Measurements from ENCODE around the gene CLSTN2. TPM values are rescaled to one million over a fixed set of nuclear protein-coding genes. Genes with fewer than 3 reads are reported as not detected.

Gene CLSTN2
- total RNA-seq, 1 donor from 2014 or later = 3.9 TPM

- no peak for DNase-seq (ENCODE audit: low spot score)
- intact Hi-C loops (cut with DNase I) = no loop called here
These were observed 634.0 kb downstream of the CLSTN2 start for GRCh38 chr3:140568842-140569520.

- DNase-seq (ENCODE audit: low spot score) = no peak
- intact Hi-C loops (cut with DNase I) = no loop called here
These were observed 635.6 kb downstream of the CLSTN2 start for GRCh38 chr3:140570602-140571001.

GRCh38 chr3:140571836-140572235 is 636.9 kb downstream of the CLSTN2 start:
- DNase-seq (ENCODE audit: low spot score) = no peak
- intact Hi-C loops (cut with DNase I) = no loop called here

GRCh38 chr3:140572334-140572733 is 637.3 kb downstream of the CLSTN2 start:
- intact Hi-C loops (cut with DNase I) = no loop called here
- no peak for DNase-seq (ENCODE audit: low spot score)

- intact Hi-C loops (cut with DNase I) = no loop called here
- DNase-seq (ENCODE audit: low spot score) = no peak
These were observed 638.0 kb downstream of the CLSTN2 start for GRCh38 chr3:140573011-140573410.

- intact Hi-C loops (cut with DNase I) = no loop called here
- DNase-seq (ENCODE audit: low spot score) = no peak
These were observed 639.4 kb downstream of the CLSTN2 start for GRCh38 chr3:140574375-140574774.

- intact Hi-C loops (cut with DNase I) = no loop called here
These were observed 641.5 kb downstream of the CLSTN2 start for GRCh38 chr3:140576449-140576848.

GRCh38 chr3:140577911-140578310 is 642.9 kb downstream of the CLSTN2 start:
- intact Hi-C loops (cut with DNase I) = no loop called here

More at GRCh38 chr3:140576449-140576848, 641.5 kb downstream of the CLSTN2 start:
- no peak for DNase-seq (ENCODE audit: low spot score)

GRCh38 chr3:140579260-140579659 is 644.3 kb downstream of the CLSTN2 start:
- no peak for DNase-seq (ENCODE audit: low spot score)
- intact Hi-C loops (cut with DNase I) = no loop called here

More at GRCh38 chr3:140577911-140578310, 642.9 kb downstream of the CLSTN2 start:
- no peak for DNase-seq (ENCODE audit: low spot score)

- DNase-seq (ENCODE audit: low spot score) = no peak
- intact Hi-C loops (cut with DNase I) = no loop called here
These were observed 645.8 kb downstream of the CLSTN2 start for GRCh38 chr3:140580746-140581145.

GRCh38 chr3:140584549-140584948 is 649.6 kb downstream of the CLSTN2 start:
- no peak for DNase-seq (ENCODE audit: low spot score)
- intact Hi-C loops (cut with DNase I) = no loop called here

- no peak for DNase-seq (ENCODE audit: low spot score)
These were observed 650.8 kb downstream of the CLSTN2 start for GRCh38 chr3:140585828-140586227.

GRCh38 chr3:140586311-140586710 is 651.3 kb downstream of the CLSTN2 start:
- intact Hi-C loops (cut with DNase I) = no loop called here
- DNase-seq (ENCODE audit: low spot score) = no peak

More at GRCh38 chr3:140585828-140586227, 650.8 kb downstream of the CLSTN2 start:
- intact Hi-C loops (cut with DNase I) = no loop called here

- intact Hi-C loops (cut with DNase I) = no loop called here
- DNase-seq (ENCODE audit: low spot score) = no peak
These were observed 653.6 kb downstream of the CLSTN2 start for GRCh38 chr3:140588558-140588957.

- DNase-seq (ENCODE audit: low spot score) = no peak
- intact Hi-C loops (cut with DNase I) = no loop called here
These were observed 658.8 kb downstream of the CLSTN2 start for GRCh38 chr3:140593766-140594165.

GRCh38 chr3:140595295-140595694 is 660.3 kb downstream of the CLSTN2 start:
- intact Hi-C loops (cut with DNase I) = no loop called here
- DNase-seq (ENCODE audit: low spot score) = no peak

GRCh38 chr3:140597364-140597763 is 662.4 kb downstream of the CLSTN2 start:
- intact Hi-C loops (cut with DNase I) = no loop called here
- no peak for DNase-seq (ENCODE audit: low spot score)

- no peak for DNase-seq (ENCODE audit: low spot score)
- intact Hi-C loops (cut with DNase I) = no loop called here
These were observed 662.8 kb downstream of the CLSTN2 start for GRCh38 chr3:140597792-140598191.

GRCh38 chr3:140599009-140599408 is 664.0 kb downstream of the CLSTN2 start:
- intact Hi-C loops (cut with DNase I) = no loop called here
- DNase-seq (ENCODE audit: low spot score) = no peak

- intact Hi-C loops (cut with DNase I) = no loop called here
- no peak for DNase-seq (ENCODE audit: low spot score)
These were observed 664.5 kb downstream of the CLSTN2 start for GRCh38 chr3:140599496-140599895.

GRCh38 chr3:140601881-140602280 is 666.9 kb downstream of the CLSTN2 start:
- intact Hi-C loops (cut with DNase I) = no loop called here
- no peak for DNase-seq (ENCODE audit: low spot score)

GRCh38 chr3:140602781-140603180 is 667.8 kb downstream of the CLSTN2 start:
- no peak for DNase-seq (ENCODE audit: low spot score)
- intact Hi-C loops (cut with DNase I) = no loop called here
